NCI-H345 (cell line): Measurements from ENCODE around the gene UTS2B.

Source experiments
- DNase-seq: peaks from one replicate; lab custom pipeline; 2025; lab: John Stamatoyannopoulos, UW

The UTS2B gene

GRCh38 chr3:191352014-191352413 is 21.7 kb upstream of the UTS2B start:
- DNase-seq = no peak

DNA sequence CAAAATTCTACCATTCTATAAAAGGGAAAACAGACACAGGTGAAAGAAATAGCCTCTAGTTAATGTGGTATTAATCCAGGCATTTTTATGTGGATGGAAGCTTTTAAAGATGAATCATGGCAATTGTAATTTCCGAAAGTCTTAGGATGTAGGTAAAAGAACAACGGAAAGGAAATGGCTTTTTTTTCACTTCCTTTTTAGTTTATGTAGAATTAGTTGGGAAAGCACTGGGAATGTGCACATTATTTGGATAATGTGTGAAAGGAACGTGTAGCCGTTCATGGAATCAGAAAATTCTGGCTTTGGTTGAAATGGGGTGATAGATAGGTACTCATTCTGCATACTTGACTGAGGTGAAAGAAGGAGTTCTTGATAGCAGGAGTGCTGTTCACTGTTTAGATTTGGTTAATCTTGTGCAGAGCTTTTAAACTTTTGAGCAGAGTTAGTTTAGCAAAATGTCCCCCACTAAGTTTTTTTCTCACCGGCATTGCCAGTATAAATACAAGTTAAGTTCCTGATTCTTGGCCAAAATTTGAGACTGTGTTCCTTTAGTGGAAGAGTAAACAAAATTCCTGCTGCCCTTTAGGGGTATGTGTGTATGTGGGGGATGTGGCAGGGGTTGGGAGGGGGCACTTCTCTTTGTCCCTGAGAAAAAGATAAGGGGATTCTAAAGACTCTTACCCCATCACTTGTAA is 20.2 kb upstream of the UTS2B start:
- no peak for DNase-seq

- DNase-seq = no peak
Measured at GRCh38 chr3:191348098-191348497, 17.8 kb upstream of the UTS2B start.

- no peak for DNase-seq
Measured at GRCh38 chr3:191347228-191347627, 16.9 kb upstream of the UTS2B start.

DNA sequence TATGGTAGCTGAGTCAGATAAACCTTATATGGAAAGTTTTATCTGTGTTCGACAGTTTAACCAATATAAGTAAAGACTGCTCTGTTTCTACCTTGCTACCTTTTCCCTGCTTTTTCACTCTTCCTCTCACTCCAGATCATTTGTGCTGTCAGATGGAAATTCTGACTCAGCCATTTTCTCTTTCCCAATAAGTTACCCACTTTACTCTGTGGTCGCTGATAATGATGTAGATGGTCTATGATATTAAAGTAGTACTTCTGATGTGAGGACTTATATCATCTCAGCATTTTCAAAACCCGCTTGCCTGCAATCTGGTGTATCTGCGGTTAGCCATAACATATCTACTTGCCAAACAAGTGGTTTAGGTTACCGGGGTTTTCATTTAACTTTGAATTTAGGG is 15.0 kb upstream of the UTS2B start:
- no peak for DNase-seq

DNA sequence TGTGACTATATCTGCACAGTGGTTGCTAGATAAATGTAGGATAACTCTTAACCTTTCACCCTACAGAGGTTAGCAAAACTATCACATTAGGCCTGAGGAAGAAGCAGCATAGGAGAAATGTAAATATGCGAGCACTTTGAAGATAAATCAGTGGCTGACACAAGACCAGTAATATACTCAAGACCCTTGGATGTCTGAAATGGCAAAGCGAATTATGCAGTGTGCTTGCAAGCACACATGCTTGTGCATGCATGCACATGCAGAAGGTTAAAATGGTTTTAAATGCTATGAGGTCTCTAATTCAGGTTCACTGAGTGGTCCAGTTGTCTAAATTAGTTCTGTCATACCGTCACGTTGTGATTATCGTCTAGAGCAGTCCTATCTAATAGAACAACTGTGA is 13.6 kb upstream of the UTS2B start:
- no peak for DNase-seq

DNA sequence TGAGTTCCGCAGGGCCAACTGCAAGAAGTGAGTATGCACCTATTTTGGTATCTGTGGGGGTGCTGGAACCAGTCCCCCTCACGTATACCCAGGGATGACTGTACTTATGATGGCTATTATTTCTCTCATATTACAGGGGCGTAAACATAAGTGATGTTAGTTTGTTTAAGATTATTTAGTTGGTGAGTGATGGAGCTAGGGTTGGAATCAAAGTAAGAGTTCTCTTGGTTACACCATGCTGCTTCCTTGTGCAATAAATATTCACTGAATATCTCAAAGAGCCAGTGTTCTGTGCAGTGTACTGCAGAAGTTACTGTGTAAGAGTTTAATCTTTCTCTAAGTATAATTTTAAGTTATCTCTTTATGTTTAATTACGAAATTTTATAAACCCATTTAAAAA is 12.8 kb upstream of the UTS2B start:
- no peak for DNase-seq

DNA sequence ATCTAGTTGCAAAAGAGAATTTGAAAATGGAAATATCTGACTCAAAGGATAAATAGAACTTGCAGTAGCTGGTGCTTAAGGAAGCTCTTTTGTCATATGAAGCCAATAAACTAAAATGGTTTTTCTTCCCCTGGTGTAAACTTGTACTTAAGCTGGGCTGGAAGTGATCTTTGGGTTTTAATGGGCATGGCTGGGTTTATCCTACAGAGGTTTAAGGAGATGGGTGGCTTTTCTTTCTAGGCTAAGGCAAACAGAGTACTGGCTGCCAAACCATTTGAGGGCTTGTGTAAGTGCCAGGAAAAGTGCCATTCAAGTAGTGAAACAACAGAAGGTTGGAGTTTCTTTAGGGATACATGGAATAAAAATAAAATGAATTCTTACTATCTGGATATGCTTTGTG is 12.1 kb upstream of the UTS2B start:
- no peak for DNase-seq

DNA sequence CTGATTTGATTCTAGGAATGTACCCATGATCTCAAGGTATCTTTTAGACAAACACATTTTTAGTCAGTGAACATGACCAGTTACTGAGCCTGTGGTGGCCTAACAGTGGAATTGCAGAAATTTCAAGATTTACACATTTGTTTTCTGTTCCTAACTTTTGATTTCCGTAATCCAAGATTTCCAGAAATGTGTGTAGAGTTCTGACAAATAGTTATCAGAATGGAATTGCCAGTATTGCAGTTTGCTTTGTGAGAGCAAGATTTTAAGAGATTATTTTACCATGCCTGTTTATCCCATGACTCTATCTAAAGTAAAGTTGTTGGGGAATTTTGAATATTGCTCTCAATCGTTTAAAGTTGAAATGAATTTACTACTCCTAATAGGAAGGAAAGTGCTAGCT is 11.7 kb upstream of the UTS2B start:
- no peak for DNase-seq

- no peak for DNase-seq
Measured at GRCh38 chr3:191340966-191341365, 10.6 kb upstream of the UTS2B start.

DNA sequence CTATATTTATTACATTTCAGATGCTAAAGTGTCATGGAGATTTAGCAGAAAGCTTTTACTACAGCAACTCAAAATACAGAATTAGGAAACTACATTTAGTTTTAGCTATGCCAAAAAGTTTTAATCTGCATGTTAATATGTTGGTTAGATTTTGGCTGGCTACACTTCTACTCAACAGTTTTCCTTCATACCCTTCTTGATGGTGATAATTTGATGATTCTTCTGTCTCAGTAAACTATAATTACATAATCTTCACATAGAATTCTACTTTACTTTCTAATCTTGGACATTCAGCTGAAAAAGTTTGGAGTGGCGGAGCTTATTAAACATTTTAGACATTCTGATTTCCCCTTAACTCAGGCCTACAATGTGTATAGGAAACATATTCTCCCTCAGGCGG is 10.0 kb upstream of the UTS2B start:
- no peak for DNase-seq

GRCh38 chr3:191339316-191339917 is 9.1 kb upstream of the UTS2B start:
- DNase-seq = no peak

- DNase-seq = no peak
Measured at GRCh38 chr3:191338177-191338488, 7.8 kb upstream of the UTS2B start.

- DNase-seq = no peak
Measured at GRCh38 chr3:191336833-191337232, 6.5 kb upstream of the UTS2B start.

DNA sequence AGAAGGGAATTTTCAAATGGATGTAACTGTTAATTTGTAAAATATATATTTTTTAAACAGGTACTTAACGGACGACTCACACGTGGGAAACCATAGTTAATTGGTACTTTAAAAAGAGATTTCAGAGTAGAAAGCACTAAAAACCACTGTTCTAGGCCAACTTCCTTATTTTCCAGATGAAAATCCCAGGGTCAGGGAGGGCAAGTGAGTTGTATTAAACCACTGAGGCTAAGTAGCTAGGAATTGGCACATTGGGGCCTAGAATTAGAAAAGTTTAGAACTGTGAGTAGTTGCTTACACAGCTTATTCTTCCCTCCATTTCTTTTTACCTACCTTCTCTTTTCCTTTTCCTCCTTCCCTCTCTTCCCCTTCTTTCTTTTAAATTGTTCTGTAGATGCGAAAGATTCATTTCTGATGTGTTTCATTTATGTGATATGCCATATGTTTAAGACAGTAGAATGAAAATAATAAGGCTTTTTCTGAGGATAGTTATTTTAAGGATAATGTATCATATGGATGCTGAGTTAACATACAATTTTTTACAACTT is 4.1 kb upstream of the UTS2B start:
- DNase-seq = no peak

DNA sequence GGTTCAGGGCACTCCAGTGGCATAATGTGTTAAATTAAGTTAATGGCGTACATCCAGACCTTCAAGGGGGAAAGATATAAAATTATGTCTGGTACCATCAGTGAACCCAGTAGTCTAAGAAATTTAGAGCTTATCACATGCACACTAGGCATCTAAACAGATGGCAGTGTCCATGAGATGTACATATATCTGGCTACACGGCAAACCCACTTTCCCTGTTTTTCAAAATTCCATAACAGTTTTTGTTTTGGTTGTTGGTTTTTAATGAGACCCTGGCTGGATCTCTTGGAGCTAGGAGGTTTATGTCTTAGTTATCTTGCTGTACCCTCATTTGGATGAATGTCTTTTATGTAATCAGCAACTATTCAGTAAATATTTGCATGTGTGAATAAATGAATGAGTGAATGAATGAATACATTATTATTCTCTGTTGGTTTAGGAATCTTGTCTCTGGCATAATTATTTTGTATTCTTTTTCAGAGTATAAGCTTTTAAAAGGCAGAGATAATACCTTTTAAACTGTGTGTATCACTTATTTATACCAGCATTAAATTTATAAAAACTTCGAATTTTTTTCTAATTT is 3.1 kb upstream of the UTS2B start:
- DNase-seq = no peak

- no peak for DNase-seq
Measured at GRCh38 chr3:191331388-191331787, 1.1 kb upstream of the UTS2B start.

DNA sequence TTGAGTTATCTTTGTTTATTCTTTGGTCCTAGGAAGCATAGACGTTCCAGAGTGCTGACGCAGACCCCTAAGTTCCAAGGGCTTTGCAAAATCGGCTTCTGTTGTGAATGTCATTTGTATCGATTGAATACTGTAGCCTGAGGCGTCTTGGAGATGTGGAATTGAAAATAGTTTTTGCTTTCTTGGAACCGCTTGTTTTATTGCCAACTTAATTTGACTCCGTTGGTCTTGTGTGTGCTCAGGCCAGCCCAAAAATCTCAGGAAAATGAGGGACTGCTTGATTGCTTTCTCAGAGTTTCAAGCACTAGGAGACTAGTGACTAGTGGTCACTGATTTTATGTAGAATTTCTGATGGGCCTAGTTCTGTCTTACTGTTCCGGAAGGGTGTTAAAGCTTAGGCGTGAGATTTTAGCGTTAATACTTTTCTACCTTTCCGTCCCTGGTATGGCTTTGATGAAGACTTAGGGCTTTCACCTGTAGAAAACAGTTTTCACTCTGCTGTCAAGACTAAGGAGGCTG is 263 bp upstream of the UTS2B start:
- DNase-seq = no peak

DNA sequence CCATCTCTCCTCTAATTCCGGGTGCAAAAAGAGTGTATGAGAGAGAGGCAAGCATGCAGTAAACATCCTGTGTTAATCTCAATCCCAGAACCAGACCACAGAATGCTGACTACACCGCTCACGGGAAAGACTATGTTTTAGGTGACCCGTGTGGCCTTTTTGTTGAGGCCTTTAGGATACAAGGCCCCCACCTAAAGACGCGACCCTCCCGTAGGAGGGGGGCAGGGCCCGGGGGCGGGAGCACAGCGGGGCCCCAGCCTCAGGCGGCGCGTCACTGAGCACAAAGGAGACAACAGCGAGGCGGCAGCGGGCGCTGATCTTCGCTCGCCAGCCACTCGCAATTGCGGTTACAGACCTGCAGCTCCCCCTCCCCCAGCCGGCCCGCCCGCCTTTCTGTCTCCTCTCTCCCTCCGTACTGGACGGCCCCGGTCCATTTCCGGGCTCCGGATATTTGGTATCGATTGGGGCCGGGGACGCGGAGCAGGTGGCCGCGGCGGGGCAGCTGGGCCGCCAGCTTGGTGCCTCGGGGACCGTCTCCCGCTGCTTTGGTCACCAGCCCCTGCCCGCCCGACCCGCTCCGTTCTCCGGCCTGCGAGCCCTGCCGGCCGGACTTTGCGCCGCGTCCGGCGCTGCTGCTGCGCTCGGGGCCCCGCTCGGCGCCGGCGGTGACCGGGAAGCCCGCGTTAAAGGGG is 1.2 kb downstream of the UTS2B start, which contains the start of gene CCDC50:
Gene CCDC50, plus strand, starts transcription at position 433 of the 692 bp plus-strand sequence. CDS start 281 bp downstream, outside the sequence.
- DNase-seq = peak; percentile 83

GRCh38 chr3:191328383-191328961 is 1.9 kb downstream of the UTS2B start:
- peak; percentile 37 for DNase-seq

- no peak for DNase-seq
Measured at GRCh38 chr3:191327526-191327925, 2.8 kb downstream of the UTS2B start.

DNA sequence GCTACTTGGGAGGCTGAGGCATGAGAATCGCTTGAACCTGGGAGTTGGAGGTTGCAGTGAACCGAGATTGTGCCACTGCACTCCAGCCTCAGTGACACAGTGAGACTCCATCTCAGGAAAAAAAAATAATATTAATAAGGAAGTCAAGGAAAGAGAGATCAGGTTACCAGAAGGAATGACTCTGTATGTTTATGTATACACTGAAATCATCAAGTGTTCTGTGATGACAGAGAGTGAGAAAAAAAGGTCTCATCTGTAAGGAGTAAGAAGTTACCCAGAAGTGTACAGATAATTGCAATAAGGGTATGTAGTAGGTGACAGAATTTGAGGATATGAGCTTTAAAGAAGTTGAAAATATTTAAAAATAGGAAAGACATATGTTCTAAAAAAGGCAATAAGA is 5.4 kb downstream of the UTS2B start:
- no peak for DNase-seq
